GM19455 (cell line): ENCODE data around the gene AIM2.

ENCODE experiments used
- ATAC-seq: cut with Tn5 transposase; IDR thresholded peaks from one replicate; pipeline ENCODE4 v1.9.1; 2021; ENCODE audit not compliant: unreplicated experiment

AIM2 gene

GRCh38 chr1:159023723-159024122 lies 52.8 kb downstream of the AIM2 start:
- no peak for ATAC-seq

DNA sequence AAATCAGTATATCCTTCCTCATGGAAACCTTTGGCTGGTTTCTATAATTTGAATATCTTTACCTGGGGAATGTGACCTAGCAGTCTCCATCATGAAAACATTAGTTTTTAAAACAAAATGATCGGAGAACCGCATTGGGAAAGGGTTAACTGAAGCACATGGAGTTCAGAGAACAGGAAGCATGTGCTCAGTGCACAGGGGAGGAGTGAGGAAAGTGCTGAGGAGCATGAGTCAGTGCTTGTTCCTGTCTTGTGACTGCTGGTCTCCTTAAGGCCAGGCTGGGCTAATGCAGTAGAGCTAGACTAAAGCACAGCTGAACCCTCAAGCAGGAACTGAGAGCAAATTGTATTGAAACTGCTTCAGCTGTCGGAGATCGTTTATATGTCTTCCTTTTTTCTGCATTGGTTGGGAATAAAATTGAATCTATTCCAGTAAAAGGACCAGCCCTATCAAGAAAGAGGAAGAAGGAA lies 61.1 kb downstream of the AIM2 start:
- ATAC-seq = peak; percentile 95

- no peak for ATAC-seq
Observed at GRCh38 chr1:159014851-159015250, 61.7 kb downstream of the AIM2 start.

GRCh38 chr1:159014003-159014571 lies 62.5 kb downstream of the AIM2 start:
- ATAC-seq = no peak

DNA sequence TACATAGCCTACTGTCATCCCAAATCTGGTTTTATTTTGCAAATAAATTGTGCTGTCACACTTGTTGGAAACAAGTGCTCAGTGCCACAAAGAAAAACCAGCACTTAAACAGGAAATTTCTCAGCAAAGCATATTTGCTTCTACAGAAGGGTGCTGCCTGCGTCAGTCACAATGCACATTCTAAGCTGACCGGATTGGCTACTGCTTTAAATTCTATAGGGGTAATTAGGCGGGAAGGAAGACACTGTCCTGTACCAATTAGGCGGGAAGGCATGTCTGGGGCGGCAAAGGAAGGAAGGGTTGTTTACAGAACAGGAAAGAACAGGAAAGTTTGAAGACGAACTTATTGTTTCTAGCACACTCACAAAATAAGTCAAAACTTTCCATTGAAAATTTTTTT lies 64.1 kb downstream of the AIM2 start:
- peak; percentile 29 for ATAC-seq
